Heart left ventricle (tissue), 13 donors: ENCODE results near the gene PTPRK.

Source experiments
- CTCF ChIP-seq, 12 donors: fragments of 200-600 bp; sonication (generic) in 4 of 12; IDR thresholded peaks; one replicate each; pipeline versions ENCODE4 v1.5.0 to v1.8.0; 2018 to 2022; ENCODE audit warnings: antibody characterized with exemption in 12 of 12, mild to moderate bottlenecking in 5 of 12
- POLR2A ChIP-seq, 2 donors: fragments of 450-650 bp; IDR thresholded peaks; one replicate each; pipeline ENCODE4 v1.6.1; 2017; ENCODE audit warnings: antibody characterized with exemption in 2 of 2, mild to moderate bottlenecking in 2 of 2, moderate library complexity in 2 of 2
- donor health status: ischemic (EF 13 %, LVEDD 7.1; RV severe dilation, severe dysfunction).
- donor health status: DM: no; HTN: yes; CAD: no.
- donor health status: DM: no; HTN: no; CAD: no.
- donor health status: ischemic (EF 25% LVEDD 6.9; RV normal size, moderate dysfunction).
- donor health status: ischemic (EF 25% LVEDD 5.7; RV mildly dilated, moderate dysfunction).
- donor health status: ischemic (EF 35%, LVEDD 5.7; RV mildly dilated, moderate dysfunction).
- donor health status: nonischemic (EF 11% LVEDD 7.7; RV severe dilation, severe dysfunction).
- donor health status: DM: yes; HTN: yes; CAD: no.
- donor health status: PGD.
- donor health status: ischemic (EF 29% LVEDD 5.4; RV normal size, mild dysfunction).
- donor health status: nonischemic (EF 23%, LVEDD 6.1; RV moderate dilation, normal function).

- no peak for TF ChIP-seq CTCF (IDR thresholded peaks at IDR 0.05)
- TF ChIP-seq POLR2A (IDR thresholded peaks at IDR 0.05), result no peak
Observed at GRCh38 chr6:128098000-128098581, 422.3 kb downstream of the PTPRK start.
